ENCODE results near the gene LYRM7.
A peak's percentile ranks its signal among the peaks of the same experiment; 100 is the strongest.

The LYRM7 gene

DNA sequence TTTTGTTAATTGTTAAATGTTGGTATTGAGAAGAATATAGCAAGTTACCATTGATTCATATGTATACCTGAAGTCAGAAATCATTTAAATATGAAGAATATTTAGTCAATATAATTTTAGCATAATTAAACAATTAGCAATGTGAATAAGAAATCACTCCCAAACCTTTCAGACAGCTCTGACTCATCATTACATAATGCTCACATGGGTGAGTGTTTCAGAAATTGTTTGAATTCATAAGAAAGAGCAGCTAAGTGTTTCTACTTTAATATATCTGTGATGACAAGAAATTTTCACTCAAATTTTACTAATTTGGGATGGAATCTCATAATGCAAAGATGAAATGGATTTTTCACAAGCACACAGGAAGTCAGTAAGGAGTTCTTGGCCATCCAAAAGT lies 51.1 kb downstream of the LYRM7 start:
- peak; percentile 55 for DNase-seq (ENCODE audit: low spot score)
- POLR2A ChIA-PET (ENCODE audit: low non-redundant PET) = no interaction called here
- TF ChIP-seq, protein P1, sequence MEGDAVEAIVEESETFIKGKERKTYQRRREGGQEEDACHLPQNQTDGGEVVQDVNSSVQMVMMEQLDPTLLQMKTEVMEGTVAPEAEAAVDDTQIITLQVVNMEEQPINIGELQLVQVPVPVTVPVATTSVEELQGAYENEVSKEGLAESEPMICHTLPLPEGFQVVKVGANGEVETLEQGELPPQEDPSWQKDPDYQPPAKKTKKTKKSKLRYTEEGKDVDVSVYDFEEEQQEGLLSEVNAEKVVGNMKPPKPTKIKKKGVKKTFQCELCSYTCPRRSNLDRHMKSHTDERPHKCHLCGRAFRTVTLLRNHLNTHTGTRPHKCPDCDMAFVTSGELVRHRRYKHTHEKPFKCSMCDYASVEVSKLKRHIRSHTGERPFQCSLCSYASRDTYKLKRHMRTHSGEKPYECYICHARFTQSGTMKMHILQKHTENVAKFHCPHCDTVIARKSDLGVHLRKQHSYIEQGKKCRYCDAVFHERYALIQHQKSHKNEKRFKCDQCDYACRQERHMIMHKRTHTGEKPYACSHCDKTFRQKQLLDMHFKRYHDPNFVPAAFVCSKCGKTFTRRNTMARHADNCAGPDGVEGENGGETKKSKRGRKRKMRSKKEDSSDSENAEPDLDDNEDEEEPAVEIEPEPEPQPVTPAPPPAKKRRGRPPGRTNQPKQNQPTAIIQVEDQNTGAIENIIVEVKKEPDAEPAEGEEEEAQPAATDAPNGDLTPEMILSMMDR (conservative IDR thresholded peaks at IDR 0.05; ENCODE audit: low read depth) = no peak
- CTCF ChIA-PET = no interaction called here
- no peak overlapping the region for H3K27ac ChIP-seq

DNA sequence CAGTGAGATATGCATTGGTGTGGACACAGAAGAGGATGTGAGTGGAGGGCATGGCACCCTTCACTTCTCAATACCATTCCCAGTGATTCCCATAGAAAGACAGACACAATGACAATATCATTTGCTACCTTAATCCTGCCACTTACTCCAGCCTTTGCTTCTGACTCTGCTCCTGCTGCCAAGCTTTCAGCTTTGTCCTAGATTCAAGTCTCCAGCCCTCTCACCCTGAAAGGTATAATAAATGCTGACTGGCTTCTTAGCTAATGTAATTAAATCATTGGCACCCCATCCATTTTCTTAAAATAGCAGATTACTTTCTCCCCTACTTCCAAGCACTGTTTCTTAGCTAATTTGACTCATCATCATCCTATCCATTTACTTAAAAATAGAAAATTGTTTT lies 52.0 kb downstream of the LYRM7 start:
- POLR2A ChIA-PET (ENCODE audit: low non-redundant PET) = no interaction called here
- no peak overlapping the region for H3K27ac ChIP-seq
- no peak for DNase-seq (ENCODE audit: low spot score)

DNA sequence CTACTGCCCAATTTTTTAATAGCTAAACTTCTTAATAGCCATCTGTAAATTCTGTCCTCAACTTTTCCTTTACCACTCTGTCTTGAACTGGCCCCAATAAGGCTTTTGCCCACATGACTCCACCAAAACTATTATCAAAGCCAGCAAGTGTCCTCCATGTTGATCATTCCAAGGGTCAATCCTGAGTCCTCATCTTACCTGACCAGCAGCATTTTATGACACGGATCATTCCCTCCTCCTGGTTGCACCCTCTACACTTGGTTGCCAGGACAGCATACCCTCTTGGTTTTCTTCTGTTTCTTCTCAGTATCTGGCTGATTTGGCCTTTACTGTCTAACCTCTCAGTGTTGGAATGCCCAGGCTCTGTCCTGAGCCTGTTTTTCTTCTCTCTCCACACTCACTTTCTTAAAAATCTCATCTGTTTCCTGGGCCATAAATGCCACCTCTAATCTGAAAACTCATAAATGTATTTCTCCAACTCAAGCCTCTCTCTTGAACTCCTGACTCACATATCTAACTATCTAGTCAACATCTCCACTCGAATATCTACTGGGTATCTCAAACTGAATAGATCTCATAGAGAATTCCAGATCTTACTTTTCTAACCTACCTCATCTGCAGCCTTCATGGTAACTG lies 53.1 kb downstream of the LYRM7 start:
- TF ChIP-seq, protein P1 (conservative IDR thresholded peaks at IDR 0.05; ENCODE audit: low read depth) = no peak
- no peak overlapping the region for H3K27ac ChIP-seq
- CTCF ChIA-PET = no interaction called here
- POLR2A ChIA-PET (ENCODE audit: low non-redundant PET) = no interaction called here
- DNase-seq (ENCODE audit: low spot score) = no peak

More for the DNA sequence above, 52.0 kb downstream of the LYRM7 start:
- CTCF ChIA-PET = no interaction called here
- TF ChIP-seq, protein P1 (conservative IDR thresholded peaks at IDR 0.05; ENCODE audit: low read depth) = no peak

DNA sequence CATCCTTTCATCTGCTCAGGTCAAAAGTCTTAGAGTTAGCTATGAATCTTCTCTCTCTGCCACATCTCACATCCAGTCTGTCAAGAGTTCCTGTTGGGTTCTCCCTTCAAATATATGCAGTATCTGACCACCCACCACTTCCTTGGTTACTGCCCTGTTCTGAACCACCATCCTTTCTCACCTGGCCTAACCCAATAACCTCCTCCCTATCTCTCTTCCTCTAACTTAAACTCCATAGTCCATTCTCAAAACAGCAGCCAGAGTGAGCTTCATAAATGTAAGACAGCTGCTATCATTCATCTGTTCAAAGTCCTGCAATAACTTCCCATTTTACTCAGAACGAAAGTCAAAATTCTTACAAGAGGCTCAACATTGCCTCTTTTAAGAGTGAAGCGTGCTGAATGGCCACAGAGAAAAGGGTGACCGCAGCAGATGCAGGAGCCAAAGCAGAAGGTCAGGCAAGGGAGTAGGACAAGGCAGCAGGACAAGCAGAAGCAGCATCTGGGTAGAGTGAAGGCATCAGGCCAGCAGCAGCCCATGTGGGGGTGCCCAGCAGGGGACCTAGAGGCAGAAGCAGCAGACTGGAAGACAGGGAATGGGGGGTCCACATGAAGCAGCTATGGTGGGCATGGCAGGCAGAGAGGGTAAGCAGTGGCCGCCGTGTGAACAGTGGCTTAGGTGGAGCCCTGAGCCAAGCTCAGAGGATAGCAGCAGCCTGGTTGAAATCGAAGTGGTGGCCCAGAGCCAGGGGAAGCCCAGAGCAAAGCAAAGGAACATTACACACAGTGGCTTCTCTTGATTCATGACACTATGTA lies 53.9 kb downstream of the LYRM7 start:
- no peak for DNase-seq (ENCODE audit: low spot score)
- TF ChIP-seq, protein P1 (conservative IDR thresholded peaks at IDR 0.05; ENCODE audit: low read depth) = no peak
- ChIA-PET CTCF (no interaction called here), POLR2A (ENCODE audit: low non-redundant PET) (no interaction called here)
- no peak overlapping the region for H3K27ac ChIP-seq

DNA sequence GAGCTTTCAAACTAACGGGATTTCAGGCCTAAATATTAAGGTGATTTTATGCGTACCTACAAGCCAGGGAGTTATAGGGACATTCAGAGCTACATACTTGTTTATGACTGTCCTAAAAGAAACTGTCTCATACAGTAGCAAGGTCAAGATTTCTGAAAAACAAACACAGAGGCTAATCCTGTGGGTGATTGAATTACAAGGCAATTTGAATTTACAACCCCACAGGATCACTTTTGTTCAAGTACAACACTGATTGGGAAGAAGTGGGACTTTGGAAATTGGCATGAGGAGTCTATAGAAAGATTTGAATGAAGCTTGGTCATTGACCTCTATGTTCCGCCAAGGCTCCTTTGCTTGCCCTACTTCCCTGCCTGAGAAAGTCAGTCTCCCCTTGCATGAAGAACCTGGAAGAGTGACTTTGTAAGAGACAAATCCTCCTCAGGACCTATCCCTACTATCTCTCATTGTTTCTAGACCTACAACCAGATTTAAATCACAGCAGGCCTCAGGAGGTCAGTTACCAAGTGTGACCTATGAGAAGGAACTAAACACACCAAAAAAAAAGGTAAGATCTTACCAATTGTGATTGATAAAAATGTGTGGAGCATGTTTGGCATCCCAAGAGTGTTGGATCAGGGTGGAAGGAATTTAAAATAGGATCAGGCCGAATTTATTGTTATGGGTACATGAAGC lies 54.7 kb downstream of the LYRM7 start:
- TF ChIP-seq, protein P1 (conservative IDR thresholded peaks at IDR 0.05; ENCODE audit: low read depth) = no peak
- no peak overlapping the region for H3K27ac ChIP-seq
- DNase-seq (ENCODE audit: low spot score) = no peak
- ChIA-PET POLR2A (ENCODE audit: low non-redundant PET) (no interaction called here), CTCF (no interaction called here)

DNA sequence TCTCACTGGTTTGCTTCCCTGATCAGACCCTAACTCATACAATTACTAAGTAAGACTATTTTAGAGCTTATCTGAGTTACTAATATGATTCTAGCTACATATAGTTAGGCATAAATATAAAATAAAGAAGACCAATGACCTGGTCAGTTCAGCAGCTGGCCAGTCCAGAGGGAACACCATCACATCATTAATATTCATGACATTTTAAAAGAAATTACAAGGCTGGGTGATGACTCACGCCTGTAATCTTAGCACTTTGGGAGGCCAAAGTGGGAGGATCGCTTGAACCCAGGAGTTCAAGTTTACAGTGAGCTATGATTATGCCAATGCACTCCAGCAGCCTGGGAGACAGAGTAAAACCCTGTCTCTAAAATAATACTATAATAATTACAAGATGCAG lies 56.2 kb downstream of the LYRM7 start:
- CTCF ChIA-PET = no interaction called here
- no peak overlapping the region for H3K27ac ChIP-seq
- TF ChIP-seq, protein P1 (conservative IDR thresholded peaks at IDR 0.05; ENCODE audit: low read depth) = no peak
- no peak for DNase-seq (ENCODE audit: low spot score)
- POLR2A ChIA-PET (ENCODE audit: low non-redundant PET) = no interaction called here

Data from RWPE1 (cell line).